AG09309 (cell line): ENCODE results near the gene ILKAP.

ENCODE experiments used
- DNase-seq: peaks from one replicate; pipeline ENCODE4 v3.0.0-alpha.2; 2010; ENCODE audit warnings: low read depth
- H3K4me3 ChIP-seq: 2 replicates; pipeline ENCODE4 v1.5.1; 2011; ENCODE audit warnings: mild to moderate bottlenecking, low read depth, low read length, moderate library complexity; ENCODE audit not compliant: control insufficient read depth
- CTCF ChIP-seq: IDR thresholded peaks from 2 replicates; pipeline ENCODE4 v1.5.1; 2011; ENCODE audit warnings: mild to moderate bottlenecking, low read depth, low read length, inconsistent platforms; ENCODE audit not compliant: insufficient read depth, control insufficient read depth; ENCODE audit errors: missing control alignments

The ILKAP gene

GRCh38 chr2:238240757-238241711, 37.5 kb upstream of the ILKAP start:
- DNase-seq = no peak
- TF ChIP-seq CTCF = no peak
- H3K4me3 ChIP-seq = no peak overlapping the region

- peak within 1 kb of the TSS; percentile 44 for H3K4me3 ChIP-seq
- no peak for TF ChIP-seq CTCF
- DNase-seq = no peak
These were observed 36.6 kb upstream of the ILKAP start, which contains the start of gene HES6 for GRCh38 chr2:238239863-238240756. HES6 (minus strand) TSS chr2:238240038; CDS start chr2:238239905, 133 bp downstream.

- H3K4me3 ChIP-seq = peak overlapping the region; percentile 44
- DNase-seq = no peak
- no peak for TF ChIP-seq CTCF
These were observed 36.0 kb upstream of the ILKAP start for GRCh38 chr2:238239543-238239862.

GRCh38 chr2:238238766-238239542, 35.5 kb upstream of the ILKAP start:
- H3K4me3 ChIP-seq = no peak overlapping the region; the same call in 1 of the 2 replicates
- TF ChIP-seq CTCF = no peak
- DNase-seq = no peak

- DNase-seq = no peak
- TF ChIP-seq CTCF = no peak
- H3K4me3 ChIP-seq = no peak overlapping the region
These were observed 34.8 kb upstream of the ILKAP start for GRCh38 chr2:238238311-238238765.
